Osteoblast (primary cell): ENCODE data around the gene EPN1. TPM values are rescaled to one million over a fixed set of nuclear protein-coding genes. Genes with fewer than 3 reads are reported as not detected.

Source experiments
- DNase-seq: peaks from one replicate; pipeline ENCODE4 v3.0.0; 2011; ENCODE audit warnings: low spot score, mixed read lengths; ENCODE audit not compliant: insufficient read length; ENCODE audit errors: missing footprints
- H2AFZ ChIP-seq: 2 replicates; pipeline ENCODE4 v1.6.0; 2011; ENCODE audit warnings: mild to moderate bottlenecking, low read length
- H3K27ac ChIP-seq: 2 replicates; pipeline ENCODE4 v1.5.1; 2011; ENCODE audit warnings: mild to moderate bottlenecking, low read depth, low read length, moderate library complexity
- H3K27me3 ChIP-seq: 2 replicates; pipeline ENCODE4 v1.6.0; 2012; ENCODE audit warnings: mild to moderate bottlenecking, control low read depth, inconsistent platforms, low read length, moderate library complexity; ENCODE audit not compliant: insufficient read depth
- H3K36me3 ChIP-seq: 2 replicates; pipeline ENCODE4 v1.5.1; 2011; ENCODE audit warnings: mild to moderate bottlenecking, low read length, control low read depth, moderate library complexity; ENCODE audit not compliant: insufficient read depth
- H3K4me1 ChIP-seq: 2 replicates; pipeline ENCODE4 v1.5.1; 2011; ENCODE audit warnings: mild to moderate bottlenecking, low read length, control low read depth, moderate library complexity; ENCODE audit not compliant: insufficient read depth
- H3K4me2 ChIP-seq: 2 replicates; pipeline ENCODE4 v1.6.0; 2011; ENCODE audit warnings: mild to moderate bottlenecking, low read length; ENCODE audit not compliant: insufficient read depth
- H3K4me3 ChIP-seq: fragments of 200-600 bp; sonication (generic); 3 replicates; pipeline ENCODE4 v1.5.1; 2012; ENCODE audit warnings: mild to moderate bottlenecking, low read length, inconsistent platforms; ENCODE audit not compliant: insufficient read depth
- H3K79me2 ChIP-seq: 2 replicates; pipeline ENCODE4 v1.6.0; 2012; ENCODE audit warnings: mild to moderate bottlenecking, low read length, control low read depth, inconsistent platforms; ENCODE audit not compliant: insufficient read depth
- H3K9me3 ChIP-seq: 2 replicates; pipeline ENCODE4 v1.5.1; 2011; ENCODE audit warnings: low read depth, low read length, control low read depth
- H4K20me1 ChIP-seq: 2 replicates; pipeline ENCODE4 v1.6.0; 2012; ENCODE audit warnings: mild to moderate bottlenecking, low read length, control low read depth; ENCODE audit not compliant: insufficient read depth
- CTCF ChIP-seq: IDR thresholded peaks from 2 replicates; pipeline ENCODE4 v1.5.1; 2011; ENCODE audit warnings: mild to moderate bottlenecking, low read depth, low read length, moderate library complexity; ENCODE audit errors: extremely low read depth
- total RNA-seq: library from RNA; depleted of rRNA; stranded (reverse); fragments of >200 nt; gene quantifications from 2 replicates; pipeline ENCODE4 v1.2.3, GENCODE V29; 2012

The EPN1 gene
- total RNA-seq, 1 donor = 31.5 TPM

GRCh38 chr19:55638864-55639359 lies 36.1 kb upstream of the EPN1 start:
- Histone ChIP-seq H3K27ac (no peak overlapping the region), H3K9me3 (no peaks in the 10 kb centered on the region), H3K36me3 (no peaks in the 10 kb centered on the region), H4K20me1 (peaks cover 7% of the 10 kb centered on the region), H3K79me2 (peaks cover 51% of the 10 kb centered on the region), H3K4me1 (peaks cover 28% of the 10 kb centered on the region), H2AFZ (no peak overlapping the region), H3K4me2 (no peak overlapping the region), H3K27me3 (no peaks in the 10 kb centered on the region), H3K4me3 (no peak overlapping the region)
- peak; percentile 51 for TF ChIP-seq CTCF
- DNase-seq = peak; percentile 82

- Histone ChIP-seq H3K4me3 (peak overlapping the region; percentile 85), H4K20me1 (peaks cover 7% of the 10 kb centered on the region), H3K4me1 (peaks cover 37% of the 10 kb centered on the region), H3K9me3 (no peaks in the 10 kb centered on the region), H3K36me3 (peaks cover 9% of the 10 kb centered on the region), H3K4me2 (peak overlapping the region; percentile 98), H3K27ac (peak overlapping the region; percentile 80), H2AFZ (peak overlapping the region; percentile 81), H3K79me2 (peaks cover 58% of the 10 kb centered on the region), H3K27me3 (no peaks in the 10 kb centered on the region)
- TF ChIP-seq CTCF = peak; percentile 54
- DNase-seq = peak; percentile 96
Observed at GRCh38 chr19:55640043-55640576, 34.9 kb upstream of the EPN1 start.

- Histone ChIP-seq H3K36me3 (peaks cover 15% of the 10 kb centered on the region), H3K27ac (peak within 1 kb of the TSS; percentile 80), H3K4me3 (peak within 1 kb of the TSS; percentile 85), H3K9me3 (no peaks in the 10 kb centered on the region), H2AFZ (peak within 1 kb of the TSS; percentile 81), H3K4me2 (peak within 1 kb of the TSS; percentile 98), H3K27me3 (no peaks in the 10 kb centered on the region), H3K4me1 (peaks cover 33% of the 10 kb centered on the region), H4K20me1 (peaks cover 6% of the 10 kb centered on the region), H3K79me2 (peaks cover 58% of the 10 kb centered on the region)
- DNase-seq = peak; percentile 98
- TF ChIP-seq CTCF = no peak
Observed at GRCh38 chr19:55640577-55641425, 34.2 kb upstream of the EPN1 start, which contains the start of gene ZNF580. ZNF580 (plus strand) TSS chr19:55641002; CDS start chr19:55642509, 1,507 bp downstream.
